Epithelial cell of proximal tubule (primary cell): Measurements from ENCODE around the gene GRB7. TPM values are rescaled to one million over a fixed set of nuclear protein-coding genes. Genes with fewer than 3 reads are reported as not detected.

ENCODE experiments used
- DNase-seq: peaks from one replicate; pipeline ENCODE4 v3.0.0-alpha.2; 2011; ENCODE audit warnings: low read depth
- H3K4me3 ChIP-seq: 2 replicates; pipeline ENCODE4 v1.5.1; 2011; ENCODE audit warnings: low read depth, mild to moderate bottlenecking, low read length
- total RNA-seq: library from RNA; depleted of rRNA; stranded (reverse); fragments of >200 nt; gene quantifications from 2 replicates; pipeline ENCODE4 v1.2.3, GENCODE V29; 2015
- TF ChIP-seq, protein P1 (sequence below): conservative IDR thresholded peaks from 2 replicates; pipeline ENCODE4 v1.5.1; 2012; ENCODE audit warnings: low read depth, mild to moderate bottlenecking, low read length

Gene GRB7
- total RNA-seq, 1 donor from 2014 or later = 42.0 TPM

DNA sequence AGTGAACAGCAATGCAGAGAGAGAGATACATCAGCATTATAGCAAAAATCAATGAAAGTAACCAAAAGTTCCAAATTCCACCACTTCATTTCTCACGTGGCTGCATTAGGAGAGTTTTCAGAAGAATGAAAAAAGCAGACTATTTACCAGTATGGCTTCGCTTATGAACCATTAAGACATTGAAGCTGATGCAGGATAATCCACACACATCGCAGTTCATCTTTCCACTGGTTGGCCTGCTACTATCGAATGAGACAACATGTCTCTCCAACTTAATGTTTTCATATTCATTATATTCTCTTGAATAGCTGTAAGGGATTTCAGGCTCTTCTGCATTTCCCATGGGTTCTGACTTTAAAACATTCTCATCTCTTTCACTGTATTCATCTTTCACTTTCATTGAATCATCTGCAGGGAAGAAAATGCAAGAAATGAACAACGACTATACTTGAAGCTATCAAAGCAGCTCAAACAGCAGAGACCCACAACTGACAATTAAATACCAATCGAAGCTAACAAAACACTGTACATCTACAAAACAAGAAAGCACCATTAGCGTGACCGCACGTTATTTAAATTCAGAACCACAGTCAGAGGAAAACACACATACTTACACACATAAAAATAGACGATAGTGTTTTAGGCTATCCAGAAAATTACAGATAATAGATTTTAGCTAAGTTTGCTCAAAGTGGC is 54.9 kb downstream of the GRB7 start:
- TF ChIP-seq, protein P1, sequence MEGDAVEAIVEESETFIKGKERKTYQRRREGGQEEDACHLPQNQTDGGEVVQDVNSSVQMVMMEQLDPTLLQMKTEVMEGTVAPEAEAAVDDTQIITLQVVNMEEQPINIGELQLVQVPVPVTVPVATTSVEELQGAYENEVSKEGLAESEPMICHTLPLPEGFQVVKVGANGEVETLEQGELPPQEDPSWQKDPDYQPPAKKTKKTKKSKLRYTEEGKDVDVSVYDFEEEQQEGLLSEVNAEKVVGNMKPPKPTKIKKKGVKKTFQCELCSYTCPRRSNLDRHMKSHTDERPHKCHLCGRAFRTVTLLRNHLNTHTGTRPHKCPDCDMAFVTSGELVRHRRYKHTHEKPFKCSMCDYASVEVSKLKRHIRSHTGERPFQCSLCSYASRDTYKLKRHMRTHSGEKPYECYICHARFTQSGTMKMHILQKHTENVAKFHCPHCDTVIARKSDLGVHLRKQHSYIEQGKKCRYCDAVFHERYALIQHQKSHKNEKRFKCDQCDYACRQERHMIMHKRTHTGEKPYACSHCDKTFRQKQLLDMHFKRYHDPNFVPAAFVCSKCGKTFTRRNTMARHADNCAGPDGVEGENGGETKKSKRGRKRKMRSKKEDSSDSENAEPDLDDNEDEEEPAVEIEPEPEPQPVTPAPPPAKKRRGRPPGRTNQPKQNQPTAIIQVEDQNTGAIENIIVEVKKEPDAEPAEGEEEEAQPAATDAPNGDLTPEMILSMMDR = no peak
- no peak for DNase-seq
- no peak overlapping the region for H3K4me3 ChIP-seq

- no peak for DNase-seq
- H3K4me3 ChIP-seq = no peak overlapping the region
- TF ChIP-seq, protein P1 = no peak
Measured at GRCh38 chr17:39793301-39793872, 55.6 kb downstream of the GRB7 start.

- TF ChIP-seq, protein P1 = no peak
- no peak overlapping the region for H3K4me3 ChIP-seq
- DNase-seq = no peak
Measured at GRCh38 chr17:39794249-39794970, 56.7 kb downstream of the GRB7 start.

Other genes with a start within 250 kb of the GRB7 start
- not detected in 2 replicates for gene NEUROD2, start 130.0 kb upstream of the GRB7 start, total RNA-seq
- not detected in 2 replicates for gene PPP1R1B, start 111.0 kb upstream of the GRB7 start, total RNA-seq
- 34.0 and 40.7 TPM in 2 replicates for gene STARD3, start 100.8 kb upstream of the GRB7 start, total RNA-seq
- gene TCAP, start 72.6 kb upstream of the GRB7 start, total RNA-seq = 0.07 TPM in 1 of 2 replicates, not detected in the other
- not detected in 2 replicates for gene PNMT, start 69.5 kb upstream of the GRB7 start, total RNA-seq
- 6.1 and 11.2 TPM in 2 replicates for gene PGAP3, start 49.9 kb upstream of the GRB7 start, total RNA-seq
- gene ERBB2, start 37.9 kb upstream of the GRB7 start, total RNA-seq = 29.4 and 53.3 TPM in 2 replicates
- 64.0 and 95.7 TPM in 2 replicates for gene MIEN1, start 7.4 kb upstream of the GRB7 start, total RNA-seq
- 0.07 TPM in 1 of 2 replicates, not detected in the other for gene IKZF3, start 126.4 kb downstream of the GRB7 start, total RNA-seq
- not detected in 2 replicates for gene ZPBP2, start 130.3 kb downstream of the GRB7 start, total RNA-seq
- gene GSDMB, start 180.7 kb downstream of the GRB7 start, total RNA-seq = 3.2 and 3.3 TPM in 2 replicates
- 23.3 and 35.6 TPM in 2 replicates for gene ORMDL3, start 189.7 kb downstream of the GRB7 start, total RNA-seq
- gene LRRC3C, start 189.8 kb downstream of the GRB7 start, total RNA-seq = not detected in 2 replicates
- gene GSDMA, start 225.1 kb downstream of the GRB7 start, total RNA-seq = 0.23 TPM in 1 of 2 replicates, not detected in the other
- 106 and 191 TPM in 2 replicates for gene PSMD3, start 242.9 kb downstream of the GRB7 start, total RNA-seq